Effector memory CD8-positive, alpha-beta T cell (primary cell): ENCODE measurements around the gene ADAT3.
"Not testable (repeated sequence)": the region's sequence is repeated elsewhere in the genome, so short reads cannot be mapped to it uniquely, and the experiment has no call there.

Experiments used
- ATAC-seq: fragments of 150-1000 bp; cut with Tn5 transposase; replicated peaks from 2 replicates; pipeline ENCODE4 v1.10.0; 2021; ENCODE audit warnings: mild to moderate bottlenecking, moderate library complexity
- DNase-seq, 3 experiments: peaks; one replicate each; pipeline ENCODE4 v3.0.0; 2021
- H3K27ac Mint-ChIP-seq, 2 donors: one replicate each; pipeline ENCODE4 v1.8.0; 2022; ENCODE audit warnings: mild to moderate bottlenecking in 2 of 2, mixed read lengths in 2 of 2, moderate library complexity in 2 of 2
- H3K27me3 Mint-ChIP-seq, 2 donors: one replicate each; pipeline ENCODE4 v1.8.0; 2022; ENCODE audit warnings: mixed read lengths in 2 of 2
- H3K36me3 Mint-ChIP-seq: one replicate; pipeline ENCODE4 v1.8.0; 2022; ENCODE audit warnings: mild to moderate bottlenecking, moderate library complexity, mixed read lengths; ENCODE audit not compliant: insufficient read depth
- H3K4me1 Mint-ChIP-seq, 2 donors: one replicate each; pipeline ENCODE4 v1.8.0; 2022; ENCODE audit warnings: low read depth in 2 of 2, mixed read lengths in 2 of 2
- H3K4me3 Mint-ChIP-seq, 2 donors: one replicate each; pipeline ENCODE4 v1.8.0; 2022; ENCODE audit warnings: mild to moderate bottlenecking in 2 of 2, mixed read lengths in 2 of 2, moderate library complexity in 2 of 2
- H3K9me3 Mint-ChIP-seq, 2 donors: one replicate each; pipeline ENCODE4 v1.8.0; 2022; ENCODE audit warnings: mixed read lengths in 2 of 2

Gene ADAT3

GRCh38 chr19:1882786-1883692 is 22.2 kb upstream of the ADAT3 start:
- Mint-ChIP-seq H3K9me3 (no peaks in the 10 kb centered on the region), H3K27ac (peak overlapping the region; percentile 99), H3K4me1 (peaks cover 29 to 41% of the 10 kb centered on the region in 2 donors), H3K27me3 (no peaks in the 10 kb centered on the region), H3K4me3 (peak overlapping the region; percentile 94 to 98), H3K36me3 (peaks cover 60% of the 10 kb centered on the region)
- ATAC-seq (no peak), DNase-seq (no peak)

GRCh38 chr19:1883784-1884183 is 21.4 kb upstream of the ADAT3 start:
- Mint-ChIP-seq H3K9me3 (no peaks in the 10 kb centered on the region), H3K27ac (peak overlapping the region; percentile 99), H3K4me1 (peaks cover 29 to 37% of the 10 kb centered on the region in 2 donors), H3K36me3 (peaks cover 57% of the 10 kb centered on the region), H3K27me3 (no peaks in the 10 kb centered on the region), H3K4me3 (peak overlapping the region; percentile 94 to 98)
- ATAC-seq (no peak), DNase-seq (peak in 1 of 3 experiments; percentile 41)

GRCh38 chr19:1884291-1884718 is 20.9 kb upstream of the ADAT3 start:
- no peaks in the 10 kb centered on the region for H3K27me3 Mint-ChIP-seq
- peak overlapping the region; percentile 94 to 98 for H3K4me3 Mint-ChIP-seq
- ATAC-seq: peak; percentile 47
- H3K9me3 Mint-ChIP-seq: no peaks in the 10 kb centered on the region
- H3K4me1 Mint-ChIP-seq: peaks cover 29 to 37% of the 10 kb centered on the region in 2 donors
- H3K27ac Mint-ChIP-seq: peak overlapping the region; percentile 99
- H3K36me3 Mint-ChIP-seq: peaks cover 55% of the 10 kb centered on the region
- DNase-seq: peak; percentile 54 to 58 (median 57)

GRCh38 chr19:1884719-1885334 is 20.4 kb upstream of the ADAT3 start:
- ATAC-seq (no peak), DNase-seq (no peak)
- H3K27ac Mint-ChIP-seq: peak overlapping the region; percentile 99
- peaks cover 49% of the 10 kb centered on the region for H3K36me3 Mint-ChIP-seq
- H3K9me3 Mint-ChIP-seq: no peaks in the 10 kb centered on the region
- peak overlapping the region; percentile 94 to 98 for H3K4me3 Mint-ChIP-seq
- H3K27me3 Mint-ChIP-seq: no peaks in the 10 kb centered on the region
- peaks cover 29 to 36% of the 10 kb centered on the region in 2 donors for H3K4me1 Mint-ChIP-seq

GRCh38 chr19:1885398-1886119 is 19.6 kb upstream of the ADAT3 start, which contains the start of gene ABHD17A:
Gene ABHD17A, minus strand, starts transcription at chr19:1885496. Its CDS starts 3,930 bp downstream, at chr19:1881566.
- H3K27ac Mint-ChIP-seq: peak within 1 kb of the TSS; percentile 99
- H3K27me3 Mint-ChIP-seq, H3K9me3 Mint-ChIP-seq: not testable (repeated sequence)
- peaks cover 45% of the 10 kb centered on the region for H3K36me3 Mint-ChIP-seq
- ATAC-seq: peak; percentile 59
- DNase-seq: peak; percentile 93 to 94 (median 94)
- peak within 1 kb of the TSS; percentile 94 to 98 for H3K4me3 Mint-ChIP-seq
- H3K4me1 Mint-ChIP-seq: peaks cover 29 to 34% of the 10 kb centered on the region in 2 donors

- not testable (repeated sequence) for H3K27ac Mint-ChIP-seq, H3K9me3 Mint-ChIP-seq, H3K27me3 Mint-ChIP-seq, ATAC-seq, H3K4me3 Mint-ChIP-seq, DNase-seq
- peaks cover 45% of the 10 kb centered on the region for H3K36me3 Mint-ChIP-seq
- peaks cover 29 to 32% of the 10 kb centered on the region in 2 donors for H3K4me1 Mint-ChIP-seq
These were observed 18.8 kb upstream of the ADAT3 start for GRCh38 chr19:1886360-1886759.

GRCh38 chr19:1888385-1888784 is 16.8 kb upstream of the ADAT3 start:
- Mint-ChIP-seq H3K36me3 (peaks cover 29% of the 10 kb centered on the region), H3K9me3 (no peaks in the 10 kb centered on the region), H3K27me3 (no peaks in the 10 kb centered on the region), H3K4me1 (peaks cover 13 to 17% of the 10 kb centered on the region in 2 donors), H3K4me3 (no peak overlapping the region), H3K27ac (no peak overlapping the region)
- ATAC-seq (no peak), DNase-seq (no peak)

GRCh38 chr19:1889907-1890306 is 15.3 kb upstream of the ADAT3 start:
- Mint-ChIP-seq H3K36me3 (peaks cover 17% of the 10 kb centered on the region), H3K4me1 (peaks cover 4 to 8% of the 10 kb centered on the region in 2 donors), H3K27ac (no peak overlapping the region), H3K27me3 (no peaks in the 10 kb centered on the region), H3K9me3 (no peaks in the 10 kb centered on the region), H3K4me3 (no peak overlapping the region)
- DNase-seq (no peak), ATAC-seq (no peak)

GRCh38 chr19:1893791-1894190 is 11.4 kb upstream of the ADAT3 start:
- Mint-ChIP-seq H3K4me1 (peaks cover 22 to 29% of the 10 kb centered on the region in 2 donors), H3K36me3 (peaks cover 25% of the 10 kb centered on the region), H3K27me3 (no peaks in the 10 kb centered on the region), H3K4me3 (peak overlapping the region in 1 of 2 donors; percentile 57), H3K27ac (no peak overlapping the region), H3K9me3 (no peaks in the 10 kb centered on the region)
- DNase-seq: no peak
- ATAC-seq: no peak

GRCh38 chr19:1896508-1896907 is 8.7 kb upstream of the ADAT3 start:
- Mint-ChIP-seq H3K4me1 (peaks cover 22 to 26% of the 10 kb centered on the region in 2 donors), H3K9me3 (no peaks in the 10 kb centered on the region), H3K27me3 (no peaks in the 10 kb centered on the region), H3K27ac (peak overlapping the region; percentile 93 to 98), H3K36me3 (peaks cover 33% of the 10 kb centered on the region), H3K4me3 (peak overlapping the region; percentile 85 to 90)
- ATAC-seq: no peak
- DNase-seq: no peak

GRCh38 chr19:1901940-1902404 is 3.2 kb upstream of the ADAT3 start:
- H3K9me3 Mint-ChIP-seq: no peaks in the 10 kb centered on the region
- H3K36me3 Mint-ChIP-seq: peaks cover 39% of the 10 kb centered on the region
- no peaks in the 10 kb centered on the region for H3K27me3 Mint-ChIP-seq
- peaks cover 14 to 20% of the 10 kb centered on the region in 2 donors for H3K4me1 Mint-ChIP-seq
- no peak overlapping the region for H3K4me3 Mint-ChIP-seq
- ATAC-seq (no peak), DNase-seq (no peak)
- H3K27ac Mint-ChIP-seq: no peak overlapping the region

- Mint-ChIP-seq H3K9me3 (no peaks in the 10 kb centered on the region), H3K4me1 (peaks cover 6 to 13% of the 10 kb centered on the region in 2 donors), H3K36me3 (peaks cover 29% of the 10 kb centered on the region), H3K4me3 (no peak overlapping the region), H3K27ac (no peak overlapping the region), H3K27me3 (no peaks in the 10 kb centered on the region)
- DNase-seq (no peak), ATAC-seq (no peak)
These were observed 2.3 kb upstream of the ADAT3 start for GRCh38 chr19:1902923-1903322.

GRCh38 chr19:1904860-1905109 is 414 bp upstream of the ADAT3 start:
- peaks cover 13 to 23% of the 10 kb centered on the region in 2 donors for H3K4me1 Mint-ChIP-seq
- H3K9me3 Mint-ChIP-seq: no peaks in the 10 kb centered on the region
- peak overlapping the region in 1 of 2 donors; percentile 83 for H3K27ac Mint-ChIP-seq
- H3K36me3 Mint-ChIP-seq: peaks cover 27% of the 10 kb centered on the region
- peak overlapping the region in 1 of 2 donors; percentile 89 for H3K4me3 Mint-ChIP-seq
- H3K27me3 Mint-ChIP-seq: no peaks in the 10 kb centered on the region
- no peak for DNase-seq
- no peak for ATAC-seq
